ENCODE data around the gene H2BW2.
"Not testable (repeated sequence)": the region's sequence is repeated elsewhere in the genome, so short reads cannot be mapped to it uniquely, and the experiment has no call there.

Gene H2BW2

GRCh38 chrX:104039689-104040505 is at the start of gene H2BW2:
Gene H2BW2, plus strand, starts transcription at chrX:104039956. Its CDS starts 39 bp downstream, at chrX:104039995.
- DNase-seq (ENCODE audit: low spot score) = no peak

DNA sequence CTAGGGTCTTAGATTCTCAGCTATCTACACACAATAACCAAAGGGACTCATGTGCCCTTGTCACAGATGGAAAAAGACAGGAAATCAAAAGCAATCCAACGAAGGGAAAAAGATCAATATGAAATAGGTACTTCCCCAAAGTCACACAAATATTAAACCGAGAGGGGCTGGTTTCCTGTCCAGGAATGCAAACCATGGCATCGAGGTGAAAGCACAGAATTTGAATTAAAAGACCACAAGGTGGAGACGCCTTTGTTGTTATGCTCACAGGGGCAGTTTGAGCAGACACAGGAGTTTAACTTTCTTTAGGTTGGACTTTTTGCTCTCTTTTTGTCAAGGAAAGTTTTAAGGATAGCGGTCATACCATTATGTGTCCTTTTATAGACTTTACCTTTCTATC is 40.5 kb upstream of the H2BW2 start:
- no peak for DNase-seq (ENCODE audit: low spot score)

DNA sequence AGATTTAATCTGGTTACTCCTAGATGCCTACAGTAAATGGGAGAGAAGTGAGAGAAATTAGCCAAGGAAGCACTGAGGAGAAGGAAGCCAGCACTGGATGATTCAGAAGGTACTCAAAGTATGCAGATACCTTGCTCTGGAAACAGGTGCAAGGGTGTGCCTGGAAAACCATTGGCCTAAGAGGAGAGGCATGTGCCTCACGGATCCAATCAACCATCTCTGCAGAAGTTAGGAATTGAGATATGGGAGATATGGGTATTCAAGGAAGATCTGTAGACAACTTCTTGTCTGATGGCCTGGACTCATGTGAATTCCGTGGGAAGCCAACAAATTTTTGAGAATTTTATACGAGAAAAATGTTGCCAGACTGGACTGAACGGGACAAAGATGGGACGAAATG is 30.9 kb upstream of the H2BW2 start:
- DNase-seq (ENCODE audit: low spot score) = no peak

DNA sequence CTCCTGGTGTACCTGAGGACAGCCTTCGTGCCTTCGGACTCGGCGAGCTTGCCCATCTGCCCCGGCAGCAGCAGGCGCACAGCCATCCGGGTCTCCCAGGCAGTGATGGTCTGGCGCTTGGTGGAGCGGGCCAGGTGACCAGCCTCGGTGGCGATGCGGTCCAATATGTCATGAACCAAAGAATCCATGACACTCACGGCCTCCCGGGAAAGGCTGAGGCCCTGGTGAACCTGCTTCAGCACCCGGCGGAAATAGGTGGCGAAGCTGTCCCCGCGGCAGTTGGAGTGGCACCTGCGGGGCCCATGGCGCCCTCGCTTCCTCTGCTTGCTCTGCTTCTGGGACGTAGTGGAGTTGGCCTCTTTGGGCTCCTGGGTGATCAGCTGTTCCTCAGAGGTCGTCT is 26.6 kb upstream of the H2BW2 start:
- no peak for DNase-seq (ENCODE audit: low spot score)

- no peak for DNase-seq (ENCODE audit: low spot score)
Observed at GRCh38 chrX:104013606-104014005, 26.1 kb upstream of the H2BW2 start, which contains the start of gene H2BW1. Gene H2BW1, minus strand, starts transcription at chrX:104013708. Its CDS starts 132 bp downstream, at chrX:104013576.

DNA sequence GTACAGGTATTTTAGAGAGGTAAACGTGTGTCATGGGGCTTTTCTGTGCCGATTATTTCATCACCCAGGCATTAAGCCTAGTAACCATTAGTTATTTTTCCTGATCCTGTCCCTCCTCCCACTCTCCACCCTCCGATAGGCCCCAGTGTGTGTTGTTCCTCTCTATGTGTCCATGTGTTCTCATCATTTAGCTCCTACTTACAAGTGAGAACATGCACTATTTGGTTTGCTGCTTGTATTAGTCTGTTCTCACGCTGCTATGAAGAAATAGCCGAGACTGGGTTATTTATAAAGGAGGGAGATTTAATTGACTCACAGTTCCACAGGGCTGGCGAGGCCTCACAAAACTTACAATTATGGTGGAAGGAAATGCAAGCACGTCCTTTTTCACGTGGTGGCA is 24.2 kb upstream of the H2BW2 start:
- not testable (repeated sequence) for DNase-seq (ENCODE audit: low spot score)

- DNase-seq (ENCODE audit: low spot score) = no peak
Observed at GRCh38 chrX:104018126-104018525, 21.6 kb upstream of the H2BW2 start.

DNA sequence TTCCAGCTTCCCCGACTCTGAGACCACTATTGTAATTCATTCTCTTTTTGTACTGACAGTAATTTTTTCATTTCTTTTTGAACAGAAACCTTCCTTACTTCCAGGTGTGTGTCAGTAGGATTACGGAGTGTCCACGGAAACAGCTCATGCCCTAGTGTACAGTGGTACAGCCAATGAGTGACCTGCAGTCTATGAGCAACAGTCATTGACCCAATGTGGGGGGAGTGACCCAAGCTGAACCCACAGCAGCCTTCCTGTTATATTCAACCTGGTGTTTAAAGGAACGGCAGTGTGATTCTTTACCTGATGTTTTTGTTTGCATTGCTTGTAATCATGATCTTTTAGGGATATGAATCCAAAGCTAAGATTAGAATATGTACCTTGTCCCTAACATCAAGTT is 1.2 kb downstream of the H2BW2 start:
- no peak for DNase-seq (ENCODE audit: low spot score)

- no peak for DNase-seq (ENCODE audit: low spot score)
Observed at GRCh38 chrX:104045642-104046041, 5.9 kb downstream of the H2BW2 start.

GRCh38 chrX:104047171-104047570 is 7.4 kb downstream of the H2BW2 start:
- no peak for DNase-seq (ENCODE audit: low spot score)

DNA sequence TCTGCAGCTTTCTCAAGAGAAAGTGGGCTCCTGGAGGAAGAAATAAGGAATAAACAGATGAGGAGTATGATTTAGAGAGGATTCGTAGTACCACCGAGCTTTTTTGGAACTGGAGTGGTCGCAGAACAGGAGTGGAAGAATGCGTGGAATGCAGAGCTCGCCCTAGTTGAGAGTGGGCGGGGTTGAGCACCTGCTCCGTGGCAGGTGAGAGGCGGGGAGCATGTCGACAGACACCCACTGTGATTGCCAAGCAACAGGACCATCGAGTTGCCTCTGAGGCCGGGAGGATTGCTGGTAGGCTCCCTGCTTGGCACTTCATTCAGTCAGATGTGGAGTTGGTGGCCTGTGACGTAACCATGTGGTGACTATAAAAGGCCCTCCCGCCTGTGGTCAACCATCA is 15.2 kb downstream of the H2BW2 start:
- not testable (repeated sequence) for DNase-seq (ENCODE audit: low spot score)

DNA sequence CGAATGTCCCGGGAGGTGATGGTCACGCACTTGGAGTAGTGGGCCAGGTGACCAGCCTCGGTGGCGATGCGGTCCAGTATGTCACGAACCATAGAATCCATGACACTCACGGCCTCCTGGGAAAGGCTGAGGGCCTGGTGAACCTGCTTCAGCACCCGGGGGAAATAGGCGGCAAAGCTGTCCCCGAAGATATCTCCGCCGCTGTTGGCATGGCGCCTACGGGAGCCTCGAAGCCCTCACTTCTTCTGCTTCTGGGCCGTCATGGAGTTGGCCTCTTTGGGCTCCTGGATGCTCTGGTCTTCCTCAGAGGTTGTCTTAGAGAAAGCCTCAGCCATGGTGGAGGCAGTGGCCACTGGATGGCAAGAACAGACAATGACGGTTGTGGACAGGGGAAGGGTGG is 22.9 kb downstream of the H2BW2 start:
- DNase-seq (ENCODE audit: low spot score) = not testable (repeated sequence)

GRCh38 chrX:104075778-104076445 is 36.2 kb downstream of the H2BW2 start, which contains the start of gene TMSB15C:
Gene TMSB15C, minus strand, starts transcription at chrX:104076236.
- DNase-seq (ENCODE audit: low spot score) = not testable (repeated sequence)

DNA sequence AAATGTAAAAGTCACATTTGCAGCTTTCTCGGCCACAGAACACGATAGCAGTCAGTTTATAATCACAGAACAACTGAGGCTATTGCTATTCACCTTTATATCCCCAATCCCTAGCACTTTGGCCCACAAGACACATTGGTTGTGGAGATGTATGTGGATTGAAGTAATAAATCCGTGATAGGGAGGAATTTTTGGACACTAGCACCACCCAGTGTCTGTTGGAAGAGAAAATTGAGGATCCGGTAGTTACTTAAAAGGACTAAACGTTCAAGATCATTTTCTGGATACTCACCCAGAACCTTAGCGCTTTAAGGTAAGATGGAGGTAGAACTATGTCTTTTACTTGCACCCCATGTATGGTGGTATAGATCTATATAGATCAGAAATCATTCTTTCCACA is 38.1 kb downstream of the H2BW2 start:
- not testable (repeated sequence) for DNase-seq (ENCODE audit: low spot score)

GRCh38 chrX:104084063-104084462 is 44.3 kb downstream of the H2BW2 start:
- DNase-seq (ENCODE audit: low spot score) = no peak

DNA sequence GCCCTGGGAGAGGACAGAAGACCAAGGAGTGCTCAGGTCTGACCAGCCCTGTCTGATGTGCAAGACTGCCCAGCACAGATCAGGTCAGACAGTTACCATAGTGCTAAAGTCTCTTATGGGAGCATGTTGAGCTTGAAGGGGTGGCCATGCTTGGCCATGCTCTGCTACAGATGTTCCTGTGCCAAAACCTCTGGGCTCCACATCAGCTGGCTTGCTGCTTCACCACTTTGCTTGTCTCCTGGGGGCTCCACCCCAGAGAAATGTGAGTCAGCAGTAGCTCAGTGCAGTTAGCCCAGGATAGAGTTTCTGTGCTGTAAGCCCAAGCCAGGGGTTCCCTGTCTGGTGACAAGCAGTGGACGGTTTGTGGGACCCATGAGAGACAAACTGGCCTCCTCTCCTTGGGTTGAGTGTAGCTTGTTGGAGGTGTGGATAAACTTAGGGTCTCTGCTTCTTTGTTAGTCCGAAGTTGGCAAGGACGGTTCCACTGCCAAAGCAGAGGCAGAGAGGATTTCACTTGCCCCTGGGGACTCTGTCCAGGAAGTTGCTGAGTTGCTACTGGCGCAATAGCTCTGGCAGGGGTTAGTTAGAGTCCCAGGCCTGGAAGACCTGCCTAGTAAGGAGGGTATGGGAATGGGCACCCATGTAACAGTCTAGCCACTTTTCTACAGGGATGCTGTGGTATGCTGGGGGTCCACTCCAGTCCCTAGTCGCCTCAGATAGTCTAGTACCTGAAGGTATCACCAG is 45.0 kb downstream of the H2BW2 start:
- DNase-seq (ENCODE audit: low spot score) = no peak

- no peak for DNase-seq (ENCODE audit: low spot score)
Observed at GRCh38 chrX:104085477-104085876, 45.7 kb downstream of the H2BW2 start.

- no peak for DNase-seq (ENCODE audit: low spot score)
Observed at GRCh38 chrX:104085919-104086318, 46.2 kb downstream of the H2BW2 start.
